Left ventricle myocardium inferior (tissue), 1 donor: Measurements from ENCODE around the gene ZNF98. TPM values are rescaled to one million over a fixed set of nuclear protein-coding genes. Genes with fewer than 3 reads are reported as not detected.

ENCODE experiments used
- DNase-seq: peaks from one replicate; pipeline ENCODE4 v3.0.0-alpha.2; 2020
- H3K27ac ChIP-seq: fragments of 200-600 bp; replicated peaks from 2 replicates; pipeline ENCODE4 v1.8.0; 2021
- H3K27me3 ChIP-seq: fragments of 200-600 bp; 2 replicates; pipeline ENCODE4 v1.8.0; 2021; ENCODE audit warnings: low read depth
- H3K36me3 ChIP-seq: fragments of 200-600 bp; 2 replicates; pipeline ENCODE4 v1.8.0; 2021
- H3K4me1 ChIP-seq: fragments of 200-600 bp; 2 replicates; pipeline ENCODE4 v1.8.0; 2021
- H3K4me3 ChIP-seq: fragments of 200-600 bp; 2 replicates; pipeline ENCODE4 v1.8.0; 2021; ENCODE audit warnings: mild to moderate bottlenecking, moderate library complexity
- H3K9me3 ChIP-seq: fragments of 200-600 bp; replicated peaks from 2 replicates; pipeline ENCODE4 v1.8.0; 2021
- intact Hi-C: fragments of 100-400 bp; cut with micrococcal nuclease; formaldehyde crosslinking; loops from one replicate; pipeline ENCODE4 v1.11.0; 2022
- total RNA-seq: library from RNA; stranded (reverse); fragmentation: NEBNext Ultra II Directional; extraction: Animal tissue kit (Norgen Biotek cat#: 25700); gene quantifications from one replicate; pipeline ENCODE4 v1.2.1, GENCODE V29; 2021
- TF ChIP-seq, protein P1 (sequence below): fragments of 200-600 bp; IDR thresholded peaks from 2 replicates; pipeline ENCODE4 v1.8.0; 2021; ENCODE audit warnings: antibody characterized with exemption, mild to moderate bottlenecking, borderline replicate concordance
- donor health status: DM: no; HTN: yes; CAD: no; lungs with severe emphysema.

ZNF98 gene
- total RNA-seq, 1 donor from 2014 or later = 0.69 TPM

DNA sequence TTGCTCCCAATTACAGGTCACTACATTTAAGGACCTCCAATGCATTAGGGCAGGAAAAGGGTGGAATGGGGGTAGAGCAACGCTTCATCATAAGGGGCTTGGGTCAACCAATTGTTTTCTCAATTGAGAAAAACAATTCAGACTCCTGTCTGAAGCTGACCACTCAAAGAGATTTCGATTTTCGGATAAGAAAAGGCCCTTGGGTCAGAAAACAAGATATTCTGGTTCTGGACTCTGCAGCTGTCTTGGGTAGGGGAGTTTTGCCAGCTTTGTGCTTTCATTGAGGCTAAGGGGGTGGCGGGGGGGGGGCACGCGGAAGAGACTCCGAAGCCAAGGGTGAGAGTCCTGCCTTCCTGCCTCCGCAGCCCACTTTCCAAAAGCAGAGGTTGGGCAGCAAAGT lies 4.8 kb upstream of the ZNF98 start:
- Histone ChIP-seq H3K4me3 (no peak overlapping the region), H3K27ac (no peak overlapping the region), H3K36me3 (no peaks in the 10 kb centered on the region), H3K4me1 (no peaks in the 10 kb centered on the region), H3K9me3 (peaks cover 42% of the 10 kb centered on the region), H3K27me3 (peaks cover 38% of the 10 kb centered on the region)
- no peak for DNase-seq
- TF ChIP-seq, protein P1, sequence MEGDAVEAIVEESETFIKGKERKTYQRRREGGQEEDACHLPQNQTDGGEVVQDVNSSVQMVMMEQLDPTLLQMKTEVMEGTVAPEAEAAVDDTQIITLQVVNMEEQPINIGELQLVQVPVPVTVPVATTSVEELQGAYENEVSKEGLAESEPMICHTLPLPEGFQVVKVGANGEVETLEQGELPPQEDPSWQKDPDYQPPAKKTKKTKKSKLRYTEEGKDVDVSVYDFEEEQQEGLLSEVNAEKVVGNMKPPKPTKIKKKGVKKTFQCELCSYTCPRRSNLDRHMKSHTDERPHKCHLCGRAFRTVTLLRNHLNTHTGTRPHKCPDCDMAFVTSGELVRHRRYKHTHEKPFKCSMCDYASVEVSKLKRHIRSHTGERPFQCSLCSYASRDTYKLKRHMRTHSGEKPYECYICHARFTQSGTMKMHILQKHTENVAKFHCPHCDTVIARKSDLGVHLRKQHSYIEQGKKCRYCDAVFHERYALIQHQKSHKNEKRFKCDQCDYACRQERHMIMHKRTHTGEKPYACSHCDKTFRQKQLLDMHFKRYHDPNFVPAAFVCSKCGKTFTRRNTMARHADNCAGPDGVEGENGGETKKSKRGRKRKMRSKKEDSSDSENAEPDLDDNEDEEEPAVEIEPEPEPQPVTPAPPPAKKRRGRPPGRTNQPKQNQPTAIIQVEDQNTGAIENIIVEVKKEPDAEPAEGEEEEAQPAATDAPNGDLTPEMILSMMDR = no peak
- intact Hi-C loops = no loop called here

DNA sequence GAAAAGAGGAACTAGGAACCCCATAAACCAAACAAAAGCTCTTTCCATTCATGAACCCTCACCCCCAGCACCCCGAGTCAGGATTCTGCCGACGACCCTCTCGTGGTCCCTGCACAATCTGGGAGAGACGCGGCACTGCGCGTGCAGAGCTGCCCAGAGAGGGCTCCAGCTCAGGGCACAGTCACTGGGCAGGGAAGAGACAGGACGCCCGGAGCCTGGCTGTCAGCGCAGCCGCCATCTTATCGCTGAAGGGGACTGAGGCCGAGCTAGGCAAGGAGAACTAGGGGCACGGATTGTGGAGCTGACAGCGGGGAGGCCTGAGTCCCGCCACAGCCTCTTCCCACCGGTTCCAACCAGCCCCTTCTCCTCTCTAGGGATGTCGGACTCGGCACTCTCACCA lies 349 bp downstream of the ZNF98 start:
- TF ChIP-seq, protein P1 = no peak
- DNase-seq = no peak
- no peak overlapping the region for H3K27ac ChIP-seq

DNA sequence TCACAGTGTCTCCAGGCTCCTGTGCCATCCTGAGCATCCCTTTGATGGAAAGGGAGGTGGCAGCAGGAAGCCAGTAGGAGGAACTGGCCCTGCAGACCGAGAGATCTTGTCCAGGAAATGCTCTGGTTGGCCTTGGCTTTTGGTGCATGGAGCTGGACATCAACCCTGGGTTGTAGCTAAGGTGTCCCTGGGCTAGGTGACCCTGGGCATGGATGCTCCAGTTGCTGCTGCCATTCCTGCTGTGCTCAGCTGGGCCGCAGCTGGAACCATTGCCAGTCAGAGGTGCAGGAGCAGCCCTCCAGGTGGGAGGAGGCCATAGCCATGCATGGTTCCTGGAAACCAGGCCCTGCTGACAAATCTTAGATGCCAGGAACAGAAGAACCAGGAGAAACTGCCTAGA lies 67.5 kb downstream of the ZNF98 start:
- Histone ChIP-seq H3K27ac (no peak overlapping the region), H3K4me1 (no peaks in the 10 kb centered on the region), H3K27me3 (no peaks in the 10 kb centered on the region), H3K4me3 (no peak overlapping the region), H3K36me3 (no peaks in the 10 kb centered on the region), H3K9me3 (peaks cover 32% of the 10 kb centered on the region)
- TF ChIP-seq, protein P1 = no peak
- no peak for DNase-seq
- intact Hi-C loops = no loop called here

More for the DNA sequence above, 349 bp downstream of the ZNF98 start:
- H3K4me3 ChIP-seq = peak overlapping the region; percentile 49
- H3K27me3 ChIP-seq = peaks cover 11% of the 10 kb centered on the region
- H3K4me1 ChIP-seq = no peaks in the 10 kb centered on the region
- intact Hi-C loops = no loop called here
- H3K9me3 ChIP-seq = peaks cover 47% of the 10 kb centered on the region
- no peaks in the 10 kb centered on the region for H3K36me3 ChIP-seq

Other genes starting within 250 kb of the ZNF98 start
- gene ZNF676, start 225.4 kb downstream of the ZNF98 start, total RNA-seq = 3.0 TPM
- not detected for gene ZNF729, start 135.9 kb downstream of the ZNF98 start, total RNA-seq
- 0.08 TPM for gene ZNF492, start 212.0 kb upstream of the ZNF98 start, total RNA-seq